OCI-LY1 (cell line): Measurements from ENCODE around the gene RPEL1.

Experiments used
- H2AFZ ChIP-seq: fragments of 200-600 bp; sonication (generic), shearing (Covaris generic); 2 replicates; pipeline ENCODE4 v1.6.0; 2014; ENCODE audit warnings: antibody characterized with exemption, mild to moderate bottlenecking, low read length
- H3F3A ChIP-seq: fragments of 200-600 bp; sonication (generic), shearing (Covaris generic); 2 replicates; pipeline ENCODE4 v1.6.0; 2014; ENCODE audit warnings: mild to moderate bottlenecking, antibody characterized with exemption, low read length, moderate library complexity; ENCODE audit not compliant: insufficient read depth
- H3K27ac ChIP-seq: fragments of 200-600 bp; sonication (generic); 2 replicates; pipeline ENCODE4 v1.5.1; 2014; ENCODE audit warnings: low read length, mixed run types, mild to moderate bottlenecking, low read depth; ENCODE audit not compliant: poor library complexity, severe bottlenecking
- H3K27me3 ChIP-seq: fragments of 200-600 bp; sonication (generic); 2 replicates; pipeline ENCODE4 v1.6.0; 2014; ENCODE audit warnings: antibody characterized with exemption, mild to moderate bottlenecking, low read length, moderate library complexity; ENCODE audit not compliant: insufficient read depth
- H3K36me3 ChIP-seq: fragments of 200-600 bp; sonication (generic); 2 replicates; pipeline ENCODE4 v1.6.1; 2014; ENCODE audit warnings: mild to moderate bottlenecking, antibody characterized with exemption, low read length, moderate library complexity, mixed read lengths; ENCODE audit not compliant: insufficient read depth
- H3K4me1 ChIP-seq: fragments of 200-600 bp; sonication (generic); 2 replicates; pipeline ENCODE4 v1.5.1; 2014; ENCODE audit warnings: mild to moderate bottlenecking, low read length, moderate library complexity; ENCODE audit not compliant: insufficient read depth, severe bottlenecking
- H3K4me2 ChIP-seq: fragments of 200-600 bp; sonication (generic), shearing (Covaris generic); 2 replicates; pipeline ENCODE4 v1.6.1; 2014; ENCODE audit warnings: low read length
- H3K4me3 ChIP-seq: fragments of 200-600 bp; sonication (generic); 2 replicates; pipeline ENCODE4 v1.5.1; 2014; ENCODE audit warnings: low read length, low read depth, mild to moderate bottlenecking, mixed read lengths; ENCODE audit not compliant: poor library complexity, severe bottlenecking
- H3K79me2 ChIP-seq: fragments of 200-600 bp; shearing (Covaris generic); 2 replicates; pipeline ENCODE4 v1.6.1; 2016; ENCODE audit warnings: mixed run types, low read length, mixed read lengths; ENCODE audit not compliant: insufficient read depth
- H3K9ac ChIP-seq: fragments of 200-600 bp; sonication (generic), shearing (Covaris generic); 2 replicates; pipeline ENCODE4 v1.6.1; 2014; ENCODE audit warnings: mild to moderate bottlenecking, low read length, mixed read lengths
- H3K9me2 ChIP-seq: fragments of 200-600 bp; sonication (generic), shearing (Covaris generic); 2 replicates; pipeline ENCODE4 v1.6.1; 2014; ENCODE audit warnings: low read depth, mild to moderate bottlenecking, low read length, mixed read lengths
- H3K9me3 ChIP-seq: fragments of 200-600 bp; shearing (Covaris generic); 2 replicates; pipeline ENCODE4 v1.6.1; 2014; ENCODE audit warnings: low read length, mixed read lengths
- H4K20me1 ChIP-seq: fragments of 200-600 bp; sonication (generic), shearing (Covaris generic); 2 replicates; pipeline ENCODE4 v1.6.0; 2016; ENCODE audit warnings: mild to moderate bottlenecking, low read length; ENCODE audit not compliant: insufficient read depth
- CTCF ChIP-seq: fragments of 200-600 bp; sonication (generic), shearing (Covaris generic); IDR thresholded peaks from 2 replicates; pipeline ENCODE4 v1.5.1; 2017; ENCODE audit warnings: mild to moderate bottlenecking, antibody characterized with exemption, low read length, moderate library complexity, mixed read lengths
- EZH2 ChIP-seq: fragments of 200-600 bp; sonication (generic), shearing (Covaris generic); IDR thresholded peaks from 2 replicates; pipeline ENCODE4 v1.8.0; 2017; ENCODE audit warnings: borderline replicate concordance, mixed run types, mild to moderate bottlenecking, antibody characterized with exemption, low read length, moderate library complexity, mixed read lengths

Gene RPEL1

DNA sequence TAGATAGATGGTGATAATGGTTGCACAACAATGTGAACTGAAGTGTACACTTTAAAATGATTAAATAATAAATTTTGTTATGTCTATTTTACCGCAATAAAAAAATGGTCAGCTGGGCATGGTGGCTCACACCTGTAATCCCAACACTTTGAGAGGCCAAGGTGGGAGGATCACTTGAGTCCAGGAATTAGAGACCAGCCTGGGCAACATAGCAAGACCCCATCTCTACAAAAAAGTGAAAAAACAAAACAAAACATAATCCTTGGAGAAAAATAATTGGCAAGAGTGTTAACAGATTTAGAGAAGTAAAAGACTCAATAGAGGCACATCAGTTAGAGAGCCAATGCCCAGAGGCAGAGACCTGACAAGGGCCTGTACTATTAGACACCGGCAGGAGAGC, 9.9 kb upstream of the RPEL1 start:
- H3K27me3 ChIP-seq = no peaks in the 10 kb centered on the region
- H3K27ac ChIP-seq = no peak overlapping the region
- no peak overlapping the region for H2AFZ ChIP-seq
- no peaks in the 10 kb centered on the region for H3K79me2 ChIP-seq
- no peaks in the 10 kb centered on the region for H3F3A ChIP-seq
- no peak for TF ChIP-seq CTCF
- TF ChIP-seq EZH2 = no peak
- H3K9me2 ChIP-seq = no peaks in the 10 kb centered on the region
- H3K9me3 ChIP-seq = no peaks in the 10 kb centered on the region
- H3K36me3 ChIP-seq = no peaks in the 10 kb centered on the region
- peaks cover 18% of the 10 kb centered on the region for H3K4me1 ChIP-seq
- no peak overlapping the region for H3K4me2 ChIP-seq
- H4K20me1 ChIP-seq = no peaks in the 10 kb centered on the region
- H3K9ac ChIP-seq = no peak overlapping the region
- H3K4me3 ChIP-seq = no peak overlapping the region

GRCh38 chr10:103238506-103239252, 7.0 kb upstream of the RPEL1 start:
- Histone ChIP-seq H3F3A (no peaks in the 10 kb centered on the region), H3K27ac (no peak overlapping the region), H4K20me1 (no peaks in the 10 kb centered on the region), H3K27me3 (no peaks in the 10 kb centered on the region), H3K9me3 (no peaks in the 10 kb centered on the region), H3K4me2 (no peak overlapping the region), H3K4me1 (peaks cover 8% of the 10 kb centered on the region), H3K9ac (no peak overlapping the region), H3K9me2 (no peaks in the 10 kb centered on the region), H3K79me2 (no peaks in the 10 kb centered on the region), H3K4me3 (no peak overlapping the region), H3K36me3 (no peaks in the 10 kb centered on the region), H2AFZ (no peak overlapping the region)
- no peak for TF ChIP-seq EZH2
- peak; percentile 8; the same call in 1 of the 2 replicates for TF ChIP-seq CTCF

GRCh38 chr10:103241262-103242011, 4.2 kb upstream of the RPEL1 start:
- no peak overlapping the region for H3K4me3 ChIP-seq
- no peaks in the 10 kb centered on the region for H3F3A ChIP-seq
- no peak for TF ChIP-seq EZH2
- TF ChIP-seq CTCF = no peak
- H3K9me3 ChIP-seq = no peaks in the 10 kb centered on the region
- H3K9me2 ChIP-seq = no peaks in the 10 kb centered on the region
- no peak overlapping the region for H2AFZ ChIP-seq
- no peaks in the 10 kb centered on the region for H3K79me2 ChIP-seq
- no peak overlapping the region for H3K27ac ChIP-seq
- H3K36me3 ChIP-seq = no peaks in the 10 kb centered on the region
- H3K4me1 ChIP-seq = peaks cover 7% of the 10 kb centered on the region
- H4K20me1 ChIP-seq = no peaks in the 10 kb centered on the region
- H3K4me2 ChIP-seq = no peak overlapping the region
- H3K9ac ChIP-seq = no peak overlapping the region
- H3K27me3 ChIP-seq = no peaks in the 10 kb centered on the region
